GM21825 (cell line): ENCODE measurements around the gene BOC.

Experiments used
- ATAC-seq: cut with Tn5 transposase; IDR thresholded peaks from one replicate; pipeline ENCODE4 v1.9.1; 2021; ENCODE audit warnings: mild to moderate bottlenecking, moderate library complexity; ENCODE audit not compliant: unreplicated experiment

BOC gene

GRCh38 chr3:113185194-113185835 lies 26.0 kb upstream of the BOC start:
- ATAC-seq: no peak

GRCh38 chr3:113186566-113186965 lies 24.8 kb upstream of the BOC start:
- ATAC-seq: no peak

GRCh38 chr3:113193288-113193687 lies 18.1 kb upstream of the BOC start:
- ATAC-seq: no peak

GRCh38 chr3:113193719-113194118 lies 17.6 kb upstream of the BOC start:
- ATAC-seq: no peak

GRCh38 chr3:113194823-113195401 lies 16.4 kb upstream of the BOC start:
- ATAC-seq: no peak

- ATAC-seq: no peak
Measured at GRCh38 chr3:113200351-113200750, 11.0 kb upstream of the BOC start.

GRCh38 chr3:113200946-113201345 lies 10.4 kb upstream of the BOC start:
- ATAC-seq: no peak

- ATAC-seq: no peak
Measured at GRCh38 chr3:113204371-113204770, 7.0 kb upstream of the BOC start.

- no peak for ATAC-seq
Measured at GRCh38 chr3:113205481-113205880, 5.9 kb upstream of the BOC start.

GRCh38 chr3:113210604-113211329 lies 590 bp upstream of the BOC start:
- no peak for ATAC-seq

GRCh38 chr3:113212150-113212843 lies 940 bp downstream of the BOC start:
- ATAC-seq: no peak

- no peak for ATAC-seq
Measured at GRCh38 chr3:113212844-113213375, 1.6 kb downstream of the BOC start.

GRCh38 chr3:113213896-113214587 lies 2.7 kb downstream of the BOC start:
- ATAC-seq: no peak

- ATAC-seq: no peak
Measured at GRCh38 chr3:113214917-113215595, 3.7 kb downstream of the BOC start.

GRCh38 chr3:113216393-113216792 lies 5.0 kb downstream of the BOC start:
- no peak for ATAC-seq

GRCh38 chr3:113218011-113218680 lies 6.8 kb downstream of the BOC start:
- ATAC-seq: no peak

- ATAC-seq: no peak
Measured at GRCh38 chr3:113218681-113219045, 7.3 kb downstream of the BOC start.

GRCh38 chr3:113219605-113220300 lies 8.4 kb downstream of the BOC start:
- ATAC-seq: no peak

GRCh38 chr3:113220721-113221120 lies 9.4 kb downstream of the BOC start:
- ATAC-seq: no peak
